Activated CD8-positive, alpha-beta memory T cell treated with anti-CD3 and anti-CD28 coated beads for 36 hours (primary cell): ENCODE data around the gene HNF4A. TPM values are rescaled to one million over a fixed set of nuclear protein-coding genes. Genes with fewer than 3 reads are reported as not detected.
"Not testable (repeated sequence)": the region's sequence is repeated elsewhere in the genome, so short reads cannot be mapped to it uniquely, and the experiment has no call there.

Experiments used
- CTCF ChIA-PET: fragments of 350-600 bp; sonication (Branson Sonifier 250); formaldehyde crosslinking; loops from one replicate; lab custom pipeline; 2021; ENCODE audit warnings: antibody characterized with exemption; lab: Charles Lee
- POLR2A ChIA-PET: fragments of 350-600 bp; sonication (Branson Sonifier 250); formaldehyde crosslinking; loops from one replicate; lab custom pipeline; 2021; ENCODE audit warnings: antibody characterized with exemption; lab: Charles Lee
- total RNA-seq, 2 experiments: library from RNA; stranded (reverse); gene quantifications; one replicate each; pipeline ENCODE4 v1.2.3, GENCODE V29; 2021

HNF4A gene
- total RNA-seq, 2 experiments from 2014 or later = not detected

DNA sequence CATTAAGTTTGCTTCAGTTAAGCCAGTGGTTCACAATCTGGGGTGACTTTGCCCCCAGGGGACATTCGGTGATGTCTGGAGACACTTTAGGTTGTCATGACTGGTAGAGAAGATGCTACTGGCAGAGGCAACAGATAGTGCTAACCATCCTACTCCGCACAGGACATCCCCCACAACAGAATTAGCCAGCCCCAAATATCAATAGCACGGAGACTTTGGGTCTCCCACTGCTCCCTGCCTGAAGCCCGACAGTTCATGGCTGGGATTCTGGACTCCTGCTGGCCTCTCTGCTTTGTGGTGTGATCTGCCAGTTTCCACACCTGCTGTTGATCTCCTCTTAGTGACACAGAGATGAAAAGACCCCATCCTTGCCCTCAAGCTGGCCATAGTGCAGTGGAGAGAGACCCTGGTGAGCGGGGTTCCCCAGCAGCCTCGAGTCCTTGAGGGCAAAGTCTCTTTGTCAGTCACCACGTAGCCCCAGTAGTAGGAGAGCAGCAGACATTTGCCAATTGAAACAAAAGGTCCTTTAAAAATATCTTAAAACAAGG, 95.5 kb downstream of the HNF4A start:
- ChIA-PET POLR2A (no interaction called here), CTCF (no interaction called here)

DNA sequence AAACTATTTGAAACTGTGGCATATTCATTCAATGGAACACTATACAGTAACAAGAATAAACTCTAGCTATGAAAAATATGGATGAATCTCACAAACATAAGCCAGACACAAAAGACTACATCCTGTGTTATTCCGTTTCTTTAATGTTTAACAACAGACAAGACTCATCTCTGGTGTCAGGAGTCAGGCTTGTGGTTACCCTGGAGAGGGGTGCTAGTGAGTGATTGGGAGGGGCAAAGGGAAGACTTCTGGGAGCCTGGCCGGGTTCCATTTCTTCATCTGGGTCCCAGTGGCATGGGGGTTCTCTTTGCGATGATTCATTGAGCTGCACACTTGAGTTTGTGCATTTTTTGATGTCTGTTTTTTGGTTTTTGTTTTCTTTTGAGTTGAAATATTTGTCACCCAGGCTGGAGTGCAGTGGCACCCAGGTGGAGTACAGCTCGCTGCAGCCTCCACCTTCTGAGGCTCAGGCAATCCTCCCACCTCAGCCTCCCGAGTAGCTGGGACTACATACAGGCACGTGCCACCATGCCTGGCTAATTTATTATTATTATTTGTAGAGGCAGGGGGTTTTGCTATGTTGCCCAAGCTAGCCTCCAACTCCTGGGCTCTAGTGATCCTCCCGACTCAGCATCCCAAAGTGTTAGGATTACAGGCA, 98.9 kb downstream of the HNF4A start:
- ChIA-PET CTCF (no interaction called here), POLR2A (no interaction called here)

DNA sequence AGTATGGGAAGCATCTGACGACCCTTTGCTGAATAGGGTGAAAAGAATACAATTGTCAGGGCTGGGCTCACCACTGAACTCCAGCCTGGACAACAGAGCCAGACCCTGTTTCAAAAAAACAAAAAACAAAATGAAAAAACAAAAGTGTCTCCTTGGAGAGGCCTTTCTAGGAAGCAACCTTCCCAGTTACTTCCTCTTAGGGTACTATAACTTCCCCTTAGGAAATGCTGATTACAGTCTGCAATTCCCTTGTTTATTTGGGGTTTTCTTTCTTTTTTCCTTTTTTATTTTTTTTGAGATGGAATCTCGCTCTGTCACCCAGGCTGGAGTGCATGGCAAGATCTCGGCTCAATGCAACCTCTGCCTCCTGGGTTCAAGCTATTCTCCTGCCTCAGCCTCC, 99.6 kb downstream of the HNF4A start:
- CTCF ChIA-PET = no interaction called here
- POLR2A ChIA-PET = no interaction called here

DNA sequence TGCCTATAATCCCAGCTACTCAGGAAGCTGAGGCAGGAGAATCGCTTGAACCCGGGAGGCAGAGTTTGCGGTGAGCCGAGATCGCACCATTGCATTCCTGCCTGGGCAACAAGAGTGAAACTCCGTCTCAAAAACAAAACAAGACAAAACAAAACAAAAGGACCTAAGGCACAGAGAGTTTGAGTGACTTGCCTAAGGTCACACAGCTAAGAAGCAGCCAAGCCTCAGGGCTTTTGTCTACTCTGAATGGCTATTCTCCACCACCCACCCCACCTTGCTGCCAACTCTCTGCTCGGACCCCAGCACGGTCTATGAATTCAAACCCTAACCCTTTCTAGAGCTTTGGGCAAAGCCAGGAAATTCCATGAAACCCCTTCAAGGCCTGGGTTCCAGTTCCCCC, 101.1 kb downstream of the HNF4A start:
- POLR2A ChIA-PET = no interaction called here

DNA sequence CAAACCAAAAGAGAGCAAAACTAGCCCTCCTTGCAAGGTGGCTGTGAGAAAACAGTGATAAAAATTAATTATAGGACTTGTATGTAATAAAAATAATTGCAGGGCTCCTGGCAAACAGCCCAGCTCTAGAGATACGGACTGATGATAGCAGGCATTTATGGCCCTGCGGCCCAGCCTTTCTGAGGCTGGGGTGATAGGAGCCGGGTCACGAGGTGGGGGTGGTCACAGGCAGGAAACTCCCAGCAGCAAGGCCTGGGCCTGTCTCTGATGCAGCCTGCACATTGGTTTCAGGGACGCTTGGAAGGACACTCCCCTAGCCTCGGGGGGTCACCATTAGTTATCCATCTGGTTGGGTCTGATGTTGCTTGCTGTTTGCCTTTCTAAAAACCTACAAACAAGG, 101.5 kb downstream of the HNF4A start:
- ChIA-PET CTCF (no interaction called here), POLR2A (no interaction called here)

More for the DNA sequence above, 101.1 kb downstream of the HNF4A start:
- CTCF ChIA-PET = no interaction called here

DNA sequence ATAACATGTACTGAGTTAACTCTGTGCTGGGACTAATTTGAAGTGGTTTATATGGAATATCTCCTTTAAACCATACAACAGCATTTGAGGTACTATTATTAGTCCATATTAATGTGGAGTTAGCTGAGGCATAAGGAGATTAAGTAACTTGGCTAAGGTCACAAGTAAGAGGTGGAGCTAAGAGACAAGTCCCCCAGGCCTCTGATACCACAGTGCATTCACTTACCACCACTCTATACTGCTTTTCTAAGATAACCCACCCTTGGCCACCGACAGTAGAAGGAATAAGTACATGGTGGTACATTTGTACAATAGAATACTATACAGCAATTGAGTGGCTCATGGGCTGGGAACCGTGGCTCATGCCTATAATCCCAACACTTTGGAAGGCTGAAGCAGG, 103.8 kb downstream of the HNF4A start:
- ChIA-PET CTCF (interaction anchor here (0.7 kb wide), 1 partner anchor 231 kb away, joined by 4 read pairs; no protein-coding TSS in a partner anchor), POLR2A (no interaction called here)

DNA sequence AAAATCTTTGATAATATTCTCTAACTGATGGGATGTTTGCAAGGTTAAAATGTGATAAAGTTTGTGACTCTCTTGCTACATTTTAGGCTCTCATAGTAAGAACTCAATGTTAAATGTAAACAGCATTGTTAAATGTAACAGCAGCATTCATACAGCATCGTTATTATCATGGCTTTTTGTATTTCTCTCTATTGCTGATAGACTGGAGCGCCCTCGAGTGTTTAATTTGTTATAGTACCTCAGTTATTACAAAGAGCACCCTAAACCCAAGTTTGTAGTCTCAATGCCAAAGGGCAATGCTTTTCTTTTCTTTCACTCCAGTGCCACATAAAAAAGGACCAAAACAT, 105.3 kb downstream of the HNF4A start:
- POLR2A ChIA-PET = no interaction called here
- CTCF ChIA-PET = no interaction called here

DNA sequence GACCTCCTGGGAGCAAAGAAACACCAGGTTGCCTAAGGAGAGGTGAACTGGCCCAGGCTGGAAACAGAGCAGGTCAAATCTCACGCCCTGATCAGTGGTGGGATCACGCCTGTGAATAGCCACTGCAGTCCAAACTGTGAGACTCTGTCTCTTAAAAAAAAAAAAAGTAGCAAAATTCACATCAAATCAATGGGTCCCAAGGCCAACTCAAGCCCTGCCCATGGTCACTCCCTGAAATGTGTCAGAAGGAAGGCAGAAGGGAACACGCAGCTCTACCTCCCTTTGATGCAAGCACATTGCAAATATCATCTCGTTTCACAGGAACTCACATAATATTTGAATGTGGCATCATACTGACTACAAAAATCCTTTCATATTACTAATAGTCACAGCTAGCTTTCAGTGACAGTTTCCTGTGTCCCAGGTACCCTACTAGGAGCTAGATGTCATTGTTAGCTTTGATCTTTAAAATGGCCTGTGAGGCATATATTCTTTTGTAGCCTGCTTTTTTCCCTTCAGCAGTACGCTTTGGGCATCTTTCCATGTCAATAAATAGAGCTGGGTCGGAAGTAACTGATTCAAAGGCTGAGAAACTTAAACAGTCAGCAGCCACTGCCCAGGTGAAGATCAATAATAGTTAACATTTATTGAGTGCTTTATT, 105.8 kb downstream of the HNF4A start:
- ChIA-PET CTCF (no interaction called here), POLR2A (no interaction called here)

DNA sequence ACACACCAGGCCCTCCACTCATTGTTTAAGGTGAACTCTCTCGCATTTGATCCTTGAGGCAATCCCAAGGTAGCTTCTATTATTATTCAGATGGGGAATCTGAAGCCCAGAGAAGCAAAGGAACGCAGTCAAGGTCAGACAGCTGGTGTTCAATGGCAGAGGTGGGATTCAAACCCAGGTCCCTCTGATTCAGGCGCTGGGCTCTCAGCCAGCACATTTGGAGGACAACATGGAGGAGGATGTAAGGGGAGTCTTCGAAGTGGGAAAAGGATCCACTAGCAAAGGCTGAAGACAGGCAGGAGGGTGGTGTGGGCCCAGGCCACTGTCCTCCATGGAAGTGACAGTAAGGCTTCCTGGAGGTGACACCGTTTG, 106.3 kb downstream of the HNF4A start:
- ChIA-PET POLR2A (no interaction called here), CTCF (no interaction called here)

DNA sequence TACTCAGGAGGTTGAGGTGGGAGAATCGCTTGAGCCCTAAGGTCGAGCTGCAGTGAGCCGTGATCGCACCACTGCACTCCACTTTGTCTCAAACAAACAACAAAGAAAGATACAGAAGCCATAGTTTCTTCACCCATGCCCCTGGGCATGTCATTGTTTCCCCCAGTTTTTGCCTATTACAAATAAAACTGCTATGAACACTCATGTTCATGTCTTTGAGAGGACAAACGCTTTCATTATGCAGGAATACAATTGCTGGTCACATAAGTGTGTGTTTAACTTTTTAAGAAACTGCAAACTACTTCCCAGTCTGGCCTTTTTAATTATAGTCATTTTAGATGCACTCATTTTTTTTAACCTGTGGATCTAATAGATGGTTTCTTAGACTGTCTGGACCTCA, 108.0 kb downstream of the HNF4A start:
- POLR2A ChIA-PET = no interaction called here
- CTCF ChIA-PET = no interaction called here

DNA sequence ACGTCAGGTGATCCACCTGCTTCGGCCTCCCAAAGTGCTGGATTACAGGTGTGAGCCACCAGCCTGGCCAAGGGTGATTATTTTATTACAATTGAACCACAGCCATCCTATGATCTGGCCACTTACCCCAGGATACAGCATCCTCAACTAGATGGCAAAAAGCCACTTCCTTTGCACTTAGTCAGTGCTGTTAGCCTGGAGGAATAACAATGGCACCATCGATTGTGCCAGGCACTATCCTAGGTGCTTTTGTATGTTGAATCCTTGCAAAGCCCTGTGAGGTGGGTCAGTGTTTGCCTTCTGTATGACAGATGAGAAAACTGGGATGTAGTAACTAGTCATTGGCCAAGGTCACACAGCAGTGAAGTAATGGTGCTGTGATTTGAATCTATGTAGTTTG, 109.0 kb downstream of the HNF4A start:
- ChIA-PET CTCF (no interaction called here), POLR2A (no interaction called here)

DNA sequence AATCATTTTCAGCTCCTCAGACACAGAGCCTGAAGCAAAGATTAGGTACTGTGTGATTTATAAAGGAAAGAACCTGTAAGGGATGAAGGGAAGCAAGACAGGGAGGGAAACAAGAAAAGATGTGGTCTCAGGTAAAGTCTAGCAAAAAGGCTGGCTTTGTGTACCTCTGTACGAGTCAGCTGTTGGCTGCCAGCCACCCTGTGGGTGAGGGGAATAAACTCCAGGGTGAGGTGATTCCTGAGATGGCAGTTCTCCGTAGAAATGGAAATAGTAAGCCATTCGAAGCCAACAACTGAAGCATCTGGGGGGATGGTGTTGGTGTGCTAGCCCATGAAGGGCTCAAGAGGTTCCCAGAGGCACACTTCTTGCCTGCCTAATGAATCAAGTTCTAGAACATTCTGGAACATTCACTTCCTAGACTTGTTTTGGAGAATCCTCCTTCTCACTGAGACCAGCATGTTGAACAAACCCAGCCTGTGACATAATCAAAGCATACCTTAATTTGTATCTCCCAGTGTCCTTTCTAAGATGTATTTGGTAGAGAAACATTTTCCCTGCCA, 109.6 kb downstream of the HNF4A start:
- ChIA-PET CTCF (no interaction called here), POLR2A (no interaction called here)

DNA sequence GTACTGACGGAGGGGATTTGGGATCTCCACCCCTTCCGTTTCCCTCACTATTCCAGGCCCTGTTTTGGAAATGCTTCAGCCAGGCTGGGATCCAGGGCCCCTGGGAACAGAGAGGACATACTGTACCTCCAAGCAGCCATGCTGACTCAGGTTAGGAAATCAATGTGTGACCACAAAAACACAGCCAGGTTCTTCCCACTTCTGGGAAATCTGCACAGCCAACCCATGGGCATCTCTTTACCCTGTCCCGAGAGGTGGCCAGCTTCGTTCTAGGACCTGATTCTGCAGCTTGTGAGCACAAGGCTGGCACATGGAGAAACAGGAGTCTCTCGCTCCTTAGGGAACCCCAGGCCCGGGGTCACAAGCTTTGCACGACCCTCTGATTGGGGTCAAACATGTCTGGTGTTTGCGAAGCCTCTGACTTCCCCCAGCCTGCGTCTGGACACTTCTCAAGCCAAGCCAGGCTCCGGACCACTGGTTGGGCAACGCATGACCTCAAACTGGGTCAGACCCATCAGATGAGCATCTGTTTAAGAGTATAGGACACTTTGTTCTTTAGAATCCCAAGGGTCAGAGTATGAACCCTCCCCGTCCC, 111.9 kb downstream of the HNF4A start:
- POLR2A ChIA-PET = no interaction called here
- CTCF ChIA-PET = no interaction called here

DNA sequence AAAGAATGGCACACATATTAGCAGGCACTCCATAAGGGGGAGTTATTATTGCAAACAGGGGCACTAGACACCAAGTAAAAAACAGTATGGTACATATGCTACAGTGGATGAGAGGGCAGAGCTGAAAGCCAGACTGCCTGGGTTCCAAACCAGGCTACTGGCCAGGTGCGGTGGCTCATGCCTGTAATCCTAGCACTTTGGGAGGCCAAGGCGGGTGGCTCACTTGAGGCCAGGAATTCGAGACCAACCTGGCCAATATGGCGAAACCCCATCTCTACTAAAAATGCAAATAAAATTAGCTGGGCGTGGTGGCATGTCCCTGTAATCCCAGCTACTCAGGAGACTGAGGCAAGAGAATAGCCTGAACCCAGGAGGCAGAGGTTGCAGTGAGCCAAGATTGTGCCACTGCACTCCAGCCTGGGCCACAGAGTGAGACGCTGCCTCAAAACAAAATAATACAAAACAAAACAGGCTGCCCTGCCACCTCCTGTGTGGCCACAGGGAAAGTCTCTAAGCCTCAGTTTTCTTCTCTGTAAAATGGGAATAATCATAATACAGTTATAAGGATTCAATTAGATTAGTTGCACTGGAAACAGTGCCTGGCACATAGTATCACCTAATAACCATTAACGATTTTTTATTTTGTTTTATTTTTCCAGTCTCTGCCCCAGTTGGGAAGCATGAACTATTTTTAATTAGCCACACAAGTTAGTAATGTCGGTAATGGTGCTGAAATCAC, 112.7 kb downstream of the HNF4A start:
- ChIA-PET POLR2A (no interaction called here), CTCF (no interaction called here)

DNA sequence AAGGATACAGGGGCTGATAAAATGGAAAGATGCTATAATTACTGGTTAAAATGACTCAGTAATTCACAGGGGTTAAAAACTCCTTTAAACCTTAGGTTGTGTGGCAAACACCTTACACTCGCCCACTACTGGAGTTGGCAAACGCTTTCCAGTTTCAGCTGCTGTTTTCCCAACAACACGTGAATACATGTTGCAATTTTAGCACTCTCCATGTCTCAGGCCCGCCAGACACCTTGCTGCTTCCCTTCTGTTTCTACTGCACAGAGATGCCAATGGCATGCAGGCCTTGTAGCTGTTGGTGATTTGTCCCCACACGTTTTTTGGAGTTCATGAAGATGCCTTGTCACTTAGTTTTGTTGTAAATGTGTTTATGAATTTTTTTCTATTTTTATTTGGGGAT, 114.8 kb downstream of the HNF4A start:
- POLR2A ChIA-PET = no interaction called here
- CTCF ChIA-PET = no interaction called here

DNA sequence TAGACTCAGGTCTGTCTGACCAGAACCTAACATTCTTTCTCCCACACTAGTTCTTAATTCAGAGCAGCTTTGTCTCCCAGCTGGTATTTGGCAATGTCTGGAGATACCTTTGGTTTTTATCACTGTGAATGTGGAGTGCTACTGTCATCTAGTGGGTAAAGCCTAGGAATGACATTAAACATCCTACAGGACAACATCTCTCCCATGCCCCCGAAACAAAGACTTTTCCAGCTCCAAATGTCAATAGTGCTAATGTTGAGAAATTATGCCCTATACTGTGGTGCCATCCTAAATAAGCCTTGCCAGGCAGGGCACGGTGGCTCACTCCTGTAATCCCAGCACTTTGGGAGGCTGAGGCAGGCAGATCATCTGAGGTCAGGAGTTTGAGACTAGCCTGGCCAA, 116.0 kb downstream of the HNF4A start:
- ChIA-PET POLR2A (no interaction called here), CTCF (no interaction called here)

DNA sequence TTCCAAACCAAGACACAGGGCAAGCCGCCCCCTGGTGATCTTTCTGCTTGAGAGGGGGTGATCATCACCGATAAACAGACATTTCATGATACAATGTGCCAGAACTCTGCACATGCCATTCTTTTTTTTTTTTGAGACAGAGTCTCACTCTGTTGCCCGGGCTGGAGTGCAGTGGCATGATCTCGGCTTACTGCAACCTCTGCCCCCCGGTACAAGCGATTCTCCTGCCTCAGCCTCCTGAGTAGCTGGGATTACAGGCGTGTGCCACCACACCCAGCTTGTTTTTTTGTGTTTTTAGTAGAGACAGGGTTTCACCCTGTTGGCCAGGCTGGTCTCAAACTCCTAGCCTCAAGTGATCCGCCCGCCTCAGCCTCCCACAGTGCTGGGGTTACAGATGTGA, 116.8 kb downstream of the HNF4A start:
- POLR2A ChIA-PET, CTCF ChIA-PET: not testable (repeated sequence)

DNA sequence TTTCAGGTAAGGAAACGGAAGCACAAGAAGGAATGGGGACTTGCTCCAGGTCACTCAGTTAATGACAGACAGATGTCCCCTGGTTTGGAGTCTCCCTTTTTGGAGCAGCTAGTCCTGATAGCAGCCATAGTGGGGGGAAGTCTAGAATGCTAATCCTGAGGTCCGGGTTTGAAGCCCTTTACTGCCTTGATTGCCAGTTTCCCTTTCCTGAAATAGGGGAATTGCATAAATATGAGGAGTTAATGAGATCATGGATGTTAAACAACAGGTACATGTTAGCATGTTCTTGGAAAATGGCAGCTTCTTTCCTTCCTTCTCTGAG, 119.8 kb downstream of the HNF4A start:
- ChIA-PET POLR2A (interaction anchor here (0.6 to 1.6 kb wide), 4 partner anchors 10 to 40 kb away, joined by 3 to 5 read pairs (median 4); no protein-coding TSS in a partner anchor), CTCF (interaction anchor here (0.5 to 1.3 kb wide), 4 partner anchors 15 to 285 kb away, joined by 3 read pairs; no protein-coding TSS in a partner anchor)

DNA sequence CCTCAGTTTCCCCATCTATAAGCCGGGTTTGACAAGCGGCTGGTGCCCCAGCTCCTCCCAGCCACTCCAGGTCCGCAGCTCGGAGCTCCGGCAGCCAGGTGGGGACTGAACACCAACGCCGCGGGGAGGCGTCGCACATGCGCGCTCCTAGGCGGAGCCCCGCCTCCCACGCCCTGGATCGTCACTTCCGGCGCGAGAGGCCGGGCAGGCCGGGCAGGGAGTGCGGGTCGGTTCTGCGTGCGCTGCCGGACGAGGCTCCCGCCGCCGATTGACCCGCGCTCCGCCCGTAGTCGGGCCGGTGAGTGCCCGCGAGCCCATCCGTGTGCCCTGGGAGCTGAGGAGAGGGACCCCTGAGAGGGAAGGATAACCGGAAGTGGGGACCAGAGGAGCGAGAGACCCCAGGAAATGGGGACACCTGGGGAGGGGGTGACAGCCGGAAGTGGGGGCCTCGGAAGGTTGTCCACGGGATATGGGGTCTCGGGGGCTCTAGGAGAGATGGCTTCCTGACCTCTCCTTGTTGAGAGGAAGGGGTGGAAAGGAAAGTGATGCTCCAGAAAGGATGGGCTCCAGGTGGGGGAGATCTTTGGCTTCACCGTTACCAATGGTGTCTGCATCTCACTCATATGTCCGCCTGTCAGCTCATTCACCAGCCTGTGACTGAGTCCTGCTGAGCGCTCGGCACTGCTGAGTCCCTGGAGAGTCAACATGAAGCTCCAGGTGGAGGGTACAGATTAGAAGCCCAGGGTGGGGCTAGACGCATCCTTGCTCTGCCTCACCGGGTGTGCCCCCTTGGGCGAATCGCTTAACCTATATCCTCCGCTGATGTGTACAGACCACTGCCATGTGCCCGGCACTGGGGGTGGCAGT, 120.4 kb downstream of the HNF4A start, which contains the start of gene TTPAL:
Gene TTPAL (plus strand): TSS at position 181 of the 867 bp plus-strand sequence. CDS start 4,126 bp downstream, outside the sequence.
- ChIA-PET POLR2A (interaction anchor here (0.6 to 1.6 kb wide), 4 partner anchors 10 to 41 kb away, joined by 3 to 5 read pairs (median 4); no protein-coding TSS in a partner anchor), CTCF (interaction anchor here (0.6 to 1.3 kb wide), 4 partner anchors 19 to 286 kb away, joined by 3 read pairs; no protein-coding TSS in a partner anchor)
